WERI-Rb-1 (cell line): Measurements from ENCODE around the gene LIMK2.
A peak's percentile ranks its signal among the peaks of the same experiment; 100 is the strongest.
"Not testable (repeated sequence)": the region's sequence is repeated elsewhere in the genome, so short reads cannot be mapped to it uniquely, and the experiment has no call there.

Experiments
- DNase-seq: peaks from one replicate; pipeline ENCODE4 v3.0.0-alpha.2; 2020
- H3K27ac ChIP-seq: fragments of 250-450 bp; sonication (Bioruptor Pico); 2 replicates; pipeline ENCODE4 v1.5.1; 2020; ENCODE audit warnings: mild to moderate bottlenecking, moderate library complexity
- H3K27me3 ChIP-seq: fragments of 250-450 bp; sonication (Bioruptor Pico); 2 replicates; pipeline ENCODE4 v1.5.1; 2021; ENCODE audit warnings: mild to moderate bottlenecking, low read depth, moderate library complexity; ENCODE audit not compliant: insufficient read depth, severe bottlenecking
- H3K36me3 ChIP-seq: fragments of 250-450 bp; sonication (Bioruptor Pico); 2 replicates; pipeline ENCODE4 v1.5.1; 2020; ENCODE audit warnings: mild to moderate bottlenecking, moderate library complexity
- H3K4me3 ChIP-seq: 2 replicates; pipeline ENCODE4 v1.5.1; 2011; ENCODE audit warnings: low read depth, mild to moderate bottlenecking, control low read depth, low read length
- H3K9me3 ChIP-seq: fragments of 250-450 bp; sonication (Bioruptor Pico); 2 replicates; pipeline ENCODE4 v1.5.1; 2021; ENCODE audit warnings: mild to moderate bottlenecking, moderate library complexity; ENCODE audit not compliant: severe bottlenecking
- CTCF ChIP-seq: IDR thresholded peaks from 2 replicates; pipeline ENCODE4 v1.5.1; 2011; ENCODE audit warnings: low read depth, mild to moderate bottlenecking, control low read depth, inconsistent platforms, low read length

LIMK2 gene

GRCh38 chr22:31244046-31244942 is 32.2 kb downstream of the LIMK2 start:
- no peak overlapping the region for H3K27ac ChIP-seq
- DNase-seq, result no peak
- H3K36me3 ChIP-seq, result peaks cover 35% of the 10 kb centered on the region

GRCh38 chr22:31244943-31245451 is 32.9 kb downstream of the LIMK2 start:
- Histone ChIP-seq H3K9me3 (no peaks in the 10 kb centered on the region), H3K4me3 (no peak overlapping the region), H3K27me3 (no peaks in the 10 kb centered on the region), H3K27ac (no peak overlapping the region), H3K36me3 (peaks cover 36% of the 10 kb centered on the region)
- DNase-seq, result no peak
- TF ChIP-seq CTCF, result no peak

More at GRCh38 chr22:31244046-31244942, 32.2 kb downstream of the LIMK2 start:
- no peak overlapping the region for H3K4me3 ChIP-seq
- TF ChIP-seq CTCF, result no peak
- no peaks in the 10 kb centered on the region for H3K27me3 ChIP-seq
- no peaks in the 10 kb centered on the region for H3K9me3 ChIP-seq

- not testable (repeated sequence) for H3K9me3 ChIP-seq, H3K4me3 ChIP-seq, DNase-seq, H3K27ac ChIP-seq, H3K27me3 ChIP-seq
- peaks cover 37% of the 10 kb centered on the region for H3K36me3 ChIP-seq
Observed at GRCh38 chr22:31245998-31246397, 33.9 kb downstream of the LIMK2 start.

GRCh38 chr22:31246687-31247086 is 34.6 kb downstream of the LIMK2 start:
- no peak for DNase-seq
- no peaks in the 10 kb centered on the region for H3K27me3 ChIP-seq
- peak overlapping the region; percentile 68; the same call in 1 of the 2 replicates for H3K27ac ChIP-seq
- H3K36me3 ChIP-seq, result peaks cover 37% of the 10 kb centered on the region
- H3K4me3 ChIP-seq, result no peak overlapping the region
- no peak for TF ChIP-seq CTCF
- no peaks in the 10 kb centered on the region for H3K9me3 ChIP-seq

GRCh38 chr22:31247726-31248125 is 35.6 kb downstream of the LIMK2 start:
- Histone ChIP-seq H3K9me3 (no peaks in the 10 kb centered on the region), H3K4me3 (peak overlapping the region; percentile 60), H3K36me3 (peaks cover 36% of the 10 kb centered on the region), H3K27me3 (no peaks in the 10 kb centered on the region), H3K27ac (peak overlapping the region; percentile 68)
- peak; percentile 69 for DNase-seq
- no peak for TF ChIP-seq CTCF

- Histone ChIP-seq H3K36me3 (peaks cover 34% of the 10 kb centered on the region), H3K4me3 (peak overlapping the region; percentile 60), H3K27me3 (no peaks in the 10 kb centered on the region), H3K27ac (peak overlapping the region; percentile 68), H3K9me3 (no peaks in the 10 kb centered on the region)
- peak; percentile 93 for DNase-seq
- TF ChIP-seq CTCF, result no peak
Observed at GRCh38 chr22:31248138-31248745, 36.1 kb downstream of the LIMK2 start.
